Muscle of back (tissue), 11 donors: ENCODE results near the gene SH3RF1. TPM values are rescaled to one million over a fixed set of nuclear protein-coding genes. Genes with fewer than 3 reads are reported as not detected.
A peak's percentile ranks its signal among the peaks of the same experiment; 100 is the strongest.

Source experiments
- DNase-seq, 3 donors: peaks; one replicate each; pipeline versions ENCODE4 v3.0.0 to v3.0.0-alpha.2; 2013
- polyA plus RNA-seq, 10 donors: library from polyadenylated mRNA; unstranded; fragments of 120-200 nt; gene quantifications; one replicate each; pipeline ENCODE4 v1.2.1, GENCODE V29; 2013; ENCODE audit not compliant: insufficient read length in 10 of 10

The SH3RF1 gene
- polyA plus RNA-seq, 10 donors, result 13.2 to 20.5 (median 17.4) TPM

DNA sequence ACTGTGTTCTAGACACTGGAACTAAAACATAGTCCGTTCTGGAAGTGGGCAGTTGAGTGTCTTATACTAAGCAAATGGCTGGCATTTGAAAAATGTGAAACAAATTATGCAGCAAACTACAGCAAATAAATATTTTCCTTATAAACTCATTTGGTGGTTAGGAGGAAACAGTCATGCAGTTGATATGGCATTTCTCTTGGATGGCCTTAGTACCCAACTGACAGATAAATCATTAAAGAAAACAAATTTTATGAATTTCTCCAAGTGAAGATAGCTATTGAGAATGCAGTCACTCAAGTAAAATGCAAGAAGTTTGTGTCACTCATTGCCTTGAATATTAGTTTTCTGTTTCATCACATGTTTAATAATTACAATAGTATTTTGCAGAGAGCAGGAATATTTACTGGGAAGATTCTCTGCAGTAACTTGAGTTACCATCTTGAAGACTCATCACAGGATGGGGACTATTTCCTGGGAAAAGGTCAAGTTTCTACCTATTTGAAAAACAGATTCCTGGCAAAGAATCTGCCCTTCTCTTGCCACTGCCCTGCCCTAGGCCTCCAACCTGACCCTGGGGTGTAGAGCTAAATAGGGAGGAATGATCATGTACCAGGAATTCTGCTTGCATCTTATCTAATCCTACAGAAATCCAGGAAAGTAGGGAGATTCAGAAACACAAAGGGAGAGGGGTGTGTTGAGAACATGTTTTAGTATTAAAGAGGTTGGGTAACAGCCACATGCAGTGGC, 105.9 kb downstream of the SH3RF1 start:
- DNase-seq, result peak in 1 of 3 donors; percentile 34

DNA sequence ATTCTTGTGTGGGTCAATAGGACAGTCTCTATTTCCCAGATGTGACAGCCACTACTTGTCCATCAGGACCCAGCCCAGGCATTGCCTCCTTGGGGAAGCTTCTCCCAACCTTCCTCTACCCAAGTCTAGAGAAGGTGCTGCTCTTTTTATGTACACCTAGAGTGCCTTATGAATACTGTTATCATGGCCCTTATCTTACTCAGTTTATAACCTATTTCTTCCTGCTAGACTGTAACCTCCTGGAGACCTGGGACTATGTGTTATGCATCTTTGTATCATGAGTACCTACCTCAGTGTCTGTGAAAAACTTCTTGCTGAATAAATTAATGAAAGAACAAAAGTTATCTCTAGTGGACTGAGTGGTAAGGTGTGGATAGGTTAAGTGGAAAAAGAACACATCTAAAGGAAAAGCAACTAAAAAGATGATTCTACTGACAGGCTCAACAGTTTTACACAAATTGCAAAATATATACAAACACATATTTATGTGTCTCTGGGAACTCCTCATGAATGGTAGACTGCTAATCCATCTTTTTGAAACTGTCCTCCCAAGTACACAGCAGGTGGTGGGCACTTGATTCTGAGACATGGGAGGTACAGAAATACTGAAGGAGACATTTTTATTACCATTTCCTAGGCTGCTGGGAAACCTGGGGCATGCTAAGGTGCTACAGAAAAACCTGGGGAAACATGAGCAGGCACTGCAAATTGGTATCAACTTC, 106.6 kb downstream of the SH3RF1 start:
- DNase-seq, result no peak

- DNase-seq, result no peak
These were observed 107.3 kb downstream of the SH3RF1 start for GRCh38 chr4:169163495-169163894.

DNA sequence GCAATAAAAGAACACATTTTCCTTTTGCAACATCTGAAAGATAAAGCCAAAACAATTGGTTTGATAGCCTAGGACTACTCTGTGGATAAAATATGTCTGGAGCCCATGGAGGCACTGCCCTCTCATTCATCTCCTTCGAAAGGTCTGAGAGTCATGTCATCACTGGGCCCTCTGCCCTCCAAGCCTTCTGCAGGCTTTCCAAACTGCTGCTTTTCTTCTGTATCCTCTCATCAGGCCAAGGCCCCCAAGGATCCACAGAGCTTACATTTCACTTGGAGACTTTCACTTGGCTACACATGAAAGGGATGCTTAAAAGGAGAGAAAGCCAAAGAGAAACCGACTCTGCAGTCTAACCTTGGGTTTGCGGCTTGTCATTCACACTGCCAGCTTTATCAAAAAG, 109.9 kb downstream of the SH3RF1 start:
- peak; percentile 29 to 74 (median 65) for DNase-seq

DNA sequence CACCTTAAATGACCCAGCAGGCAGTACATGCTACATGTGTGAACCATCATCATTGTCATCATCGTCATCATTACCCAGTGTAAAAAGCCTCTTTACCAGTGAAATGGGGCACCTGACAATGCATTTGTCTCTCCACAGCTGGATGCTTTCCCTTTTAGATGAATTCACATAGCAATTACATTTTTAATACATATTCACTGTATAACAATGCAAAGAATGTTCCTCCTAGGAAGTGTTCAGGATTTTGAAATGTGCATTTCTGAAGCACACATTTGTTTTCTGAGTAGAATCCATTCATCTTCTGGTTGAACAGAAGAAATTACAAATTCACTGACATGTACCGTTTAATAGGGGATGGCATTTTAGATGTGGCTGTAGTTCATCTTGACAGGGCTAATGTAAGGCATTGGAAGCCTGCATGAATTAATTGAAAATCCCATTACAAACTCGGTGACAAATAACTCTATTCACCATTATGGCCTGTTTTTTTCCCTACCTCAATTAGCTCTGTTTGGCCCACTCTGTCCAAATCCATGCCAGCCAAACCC, 111.1 kb downstream of the SH3RF1 start:
- DNase-seq, result peak in 1 of 3 donors; percentile 63

DNA sequence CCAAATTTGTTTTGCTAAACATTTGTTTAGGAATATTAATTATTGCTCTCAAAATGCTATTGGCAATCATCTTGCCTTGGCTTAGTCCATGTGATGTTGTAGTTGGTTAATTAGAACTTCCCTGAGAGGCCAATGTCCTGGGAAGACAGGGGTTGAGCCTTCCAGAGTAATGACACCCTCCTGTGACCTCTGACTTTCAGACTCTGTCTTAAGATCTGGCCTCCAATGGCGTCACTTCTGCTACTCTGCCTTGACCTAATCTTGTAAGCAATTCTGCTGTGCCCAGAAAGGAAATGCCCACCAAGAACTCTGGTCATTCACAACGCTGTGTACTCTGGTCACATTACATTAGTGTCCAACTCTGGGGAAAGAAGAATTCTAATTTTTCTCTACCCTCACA, 111.9 kb downstream of the SH3RF1 start:
- no peak for DNase-seq

- DNase-seq, result no peak
These were observed 112.7 kb downstream of the SH3RF1 start for GRCh38 chr4:169158046-169158445.

DNA sequence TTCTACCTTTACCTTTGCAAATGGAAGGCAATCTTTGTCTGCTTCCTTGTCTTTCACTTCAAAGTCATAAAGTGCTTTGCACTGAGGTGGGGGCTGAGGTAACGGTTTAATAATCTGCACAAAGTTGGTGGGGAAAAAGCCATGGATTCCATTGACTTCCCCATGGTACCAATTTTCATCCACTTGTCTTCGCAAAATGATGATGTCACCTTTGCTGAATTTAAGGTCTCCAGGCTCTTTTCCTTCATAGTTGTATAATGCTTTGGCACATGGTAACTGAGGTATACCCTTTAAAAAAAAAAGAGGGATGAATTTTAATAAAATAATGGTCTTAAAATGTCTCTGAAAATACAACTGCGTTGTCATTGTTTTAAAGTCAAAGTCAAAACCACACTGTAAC, 114.4 kb downstream of the SH3RF1 start:
- no peak for DNase-seq

- DNase-seq, result peak in 1 of 3 donors; percentile 46
These were observed 116.6 kb downstream of the SH3RF1 start for GRCh38 chr4:169154121-169154520.

DNA sequence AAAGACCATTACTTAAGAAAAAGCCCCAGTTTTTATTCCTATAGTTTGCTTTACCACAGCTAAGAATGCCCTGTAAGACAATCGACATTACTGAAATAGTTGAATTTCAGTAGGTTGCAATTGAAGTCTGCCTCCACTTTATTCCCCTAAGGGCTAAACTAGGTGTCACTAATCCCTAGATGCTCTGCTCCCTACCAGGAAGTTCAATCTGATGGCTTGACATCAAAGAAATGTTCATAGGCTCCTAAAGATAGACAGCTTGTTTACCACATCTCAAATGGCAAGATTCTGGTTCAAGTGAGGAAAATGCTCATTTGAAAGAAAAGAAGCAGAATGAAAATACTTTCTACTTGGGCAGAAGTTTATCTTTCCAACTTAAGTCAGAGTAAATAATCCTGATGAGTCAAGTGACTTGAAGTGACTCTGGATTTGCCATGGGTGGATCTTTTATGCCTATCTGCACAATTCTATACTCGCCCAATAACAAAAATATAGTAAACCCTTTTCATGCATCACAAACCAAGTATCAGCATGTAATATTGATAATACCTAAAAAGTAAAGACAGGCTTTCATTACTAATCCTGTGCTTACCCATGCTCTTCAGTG, 117.2 kb downstream of the SH3RF1 start:
- no peak for DNase-seq

DNA sequence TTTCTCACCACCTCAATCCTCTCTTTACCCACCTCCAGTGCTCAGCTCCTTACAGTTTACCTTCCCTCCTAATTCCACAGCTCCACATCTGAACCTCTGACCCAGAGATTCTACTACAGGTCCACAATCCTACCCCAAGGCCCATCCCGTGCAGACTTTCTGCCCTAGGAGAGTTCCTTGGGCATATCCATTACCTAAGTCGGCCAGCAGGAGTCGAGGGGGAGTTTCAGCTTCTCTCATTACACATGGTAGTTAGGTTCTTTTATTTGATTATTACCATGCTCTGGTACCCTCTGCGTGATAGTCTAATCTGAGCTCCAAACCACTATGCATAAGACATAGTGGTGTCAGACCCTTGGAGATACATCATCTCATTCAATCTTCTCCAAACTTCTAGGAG, 117.9 kb downstream of the SH3RF1 start:
- no peak for DNase-seq

DNA sequence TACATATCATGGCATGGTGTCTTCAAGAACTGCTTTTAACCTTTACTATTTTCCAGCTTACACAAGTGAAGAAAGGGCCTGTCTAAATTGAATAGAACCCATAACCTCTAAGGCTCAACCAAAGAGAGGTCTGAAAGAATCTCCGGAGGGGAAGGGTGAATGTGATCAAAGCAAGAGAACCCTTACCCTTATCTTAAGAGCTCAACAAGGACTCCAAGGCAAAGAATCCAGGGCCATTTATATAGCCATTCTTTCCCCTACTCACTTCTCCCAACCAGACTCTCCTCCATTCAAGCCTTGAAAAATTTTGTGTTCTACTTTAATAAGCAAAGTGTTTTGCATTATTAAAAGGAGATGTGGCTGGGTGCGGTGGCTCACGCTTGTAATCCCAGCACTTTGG, 118.7 kb downstream of the SH3RF1 start:
- DNase-seq, result no peak

DNA sequence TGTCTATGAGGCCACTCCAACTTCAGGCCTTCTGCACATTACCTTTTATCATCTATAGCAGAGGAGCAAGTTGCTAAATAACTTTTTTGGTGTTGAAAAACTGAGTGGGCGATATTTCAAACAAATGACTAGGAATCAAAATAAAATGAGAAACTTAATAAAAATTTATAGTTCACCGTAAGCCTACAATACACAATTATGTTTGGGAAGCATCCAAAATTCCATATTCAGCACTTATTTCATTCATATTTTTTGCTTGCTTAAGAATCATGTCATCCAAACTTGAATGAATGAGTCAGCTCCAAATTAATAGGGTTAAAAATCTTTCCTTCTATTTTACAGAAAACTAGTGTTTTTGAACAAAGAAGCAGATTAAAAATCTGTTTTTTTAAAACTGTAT, 119.1 kb downstream of the SH3RF1 start:
- peak in 1 of 3 donors; percentile 31 for DNase-seq

- DNase-seq, result no peak
These were observed 120.0 kb downstream of the SH3RF1 start for GRCh38 chr4:169150806-169151205.

DNA sequence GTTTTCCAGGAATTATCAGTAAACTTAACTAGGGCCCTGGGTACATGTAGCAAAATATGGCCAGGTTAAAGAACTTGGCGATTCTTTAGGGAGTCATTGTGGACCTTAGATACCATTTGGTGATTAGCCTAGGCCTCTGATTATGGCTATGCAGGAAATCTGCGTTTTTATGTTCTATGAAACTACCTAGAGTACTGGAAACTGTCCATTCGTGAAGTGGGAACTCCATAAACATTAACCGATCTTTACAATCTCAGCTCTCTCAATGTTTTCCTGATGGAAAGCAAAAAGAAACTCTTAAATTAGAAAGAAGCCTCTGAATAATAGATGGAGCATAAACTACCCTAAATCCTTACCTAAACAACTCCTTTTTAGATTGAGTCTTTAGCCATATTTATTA, 121.9 kb downstream of the SH3RF1 start:
- DNase-seq, result no peak

DNA sequence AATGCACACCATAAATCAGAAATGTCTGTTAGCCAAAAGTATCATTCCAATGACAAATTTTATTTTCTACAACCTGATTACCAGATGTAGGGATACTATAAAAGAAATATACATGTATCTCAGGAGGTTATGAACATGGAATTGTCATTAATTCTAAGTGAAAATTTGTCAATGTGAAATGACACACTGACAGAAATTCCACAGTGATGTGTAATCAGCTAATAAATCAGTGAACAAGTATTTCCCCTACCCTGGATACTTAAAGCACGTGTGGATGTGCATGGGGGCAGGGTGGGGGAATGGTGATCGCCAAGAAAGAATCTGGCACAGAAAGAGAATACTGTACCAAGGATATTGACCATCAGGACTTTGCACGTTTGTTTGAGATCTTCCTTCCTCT, 123.6 kb downstream of the SH3RF1 start:
- peak in 2 of 3 donors; percentile 53 to 61 for DNase-seq

DNA sequence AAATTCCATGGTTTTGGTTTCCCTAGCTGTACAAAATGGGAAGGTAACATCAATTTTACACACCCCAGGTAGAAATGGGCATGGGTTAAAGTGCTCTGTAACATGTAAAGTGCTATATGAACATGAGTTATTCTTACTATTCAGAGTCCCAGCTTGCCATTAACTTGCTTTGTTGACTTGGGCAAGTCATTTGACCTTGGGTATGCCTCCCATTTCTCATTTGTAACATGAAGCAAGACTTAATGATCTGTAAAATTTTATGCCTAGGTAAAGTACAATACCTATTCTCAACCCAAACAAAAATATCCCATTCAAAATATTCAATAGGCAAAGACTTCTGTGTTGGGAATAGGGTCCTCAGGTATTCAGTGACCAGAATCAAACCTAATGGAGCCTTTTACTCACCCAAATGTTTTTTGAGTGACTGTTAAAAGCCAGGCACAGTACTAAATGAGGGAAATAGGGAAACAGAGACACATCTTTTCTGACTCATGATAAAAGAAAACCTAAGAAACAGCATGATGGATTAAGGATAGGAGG, 126.6 kb downstream of the SH3RF1 start:
- DNase-seq, result no peak

- DNase-seq, result no peak
These were observed 127.4 kb downstream of the SH3RF1 start for GRCh38 chr4:169143335-169143734.

GRCh38 chr4:169142906-169143305, 127.8 kb downstream of the SH3RF1 start:
- DNase-seq, result no peak

- no peak for DNase-seq
These were observed 128.4 kb downstream of the SH3RF1 start for GRCh38 chr4:169142391-169142790.

- no peak for DNase-seq
These were observed 131.7 kb downstream of the SH3RF1 start for GRCh38 chr4:169139021-169139420.

DNA sequence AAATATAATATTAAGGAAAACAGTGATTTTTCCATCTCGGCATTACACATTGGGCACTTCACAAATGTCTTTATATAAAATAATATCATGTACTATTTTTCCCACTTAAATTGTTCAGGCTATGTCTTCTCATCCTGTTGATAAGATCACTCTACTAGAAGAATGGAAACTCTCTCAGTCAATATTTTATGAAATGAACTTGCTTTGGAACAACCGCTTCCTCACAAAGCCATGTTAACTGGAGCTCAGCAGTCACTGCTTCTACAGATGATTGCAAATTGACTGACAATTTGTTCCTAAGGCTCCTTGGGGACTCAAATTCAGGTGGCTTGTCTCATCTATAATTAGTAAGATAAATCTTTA, 133.2 kb downstream of the SH3RF1 start:
- DNase-seq, result no peak
